IMR-90 (cell line): ENCODE measurements around the gene SGCA. TPM values are rescaled to one million over a fixed set of nuclear protein-coding genes. Genes with fewer than 3 reads are reported as not detected.
A peak's percentile ranks its signal among the peaks of the same experiment; 100 is the strongest.

Experiments
- ATAC-seq: fragments of 200-7000 bp; cut with Tn5 transposase; 2 replicates; pipeline ENCODE4 v1.9.1; 2020; ENCODE audit warnings: low read depth, mild to moderate bottlenecking, moderate library complexity
- BruUV-seq: library from RNA; stranded (reverse); fragments of 400-500 nt; replicated peaks from 2 replicates; lab custom pipeline; 2021; lab: Mats Ljungman, UMichigan
- CTCF ChIA-PET: fragments of 300-600 bp; formaldehyde crosslinking; extraction: SDS; loops from one replicate; lab custom pipeline; 2021; ENCODE audit warnings: antibody characterized with exemption; lab: Yijun Ruan, JAX
- POLR2A ChIA-PET: fragments of 300-600 bp; sonication (Branson Sonifier 250); formaldehyde crosslinking; loops from one replicate; lab custom pipeline; 2022; ENCODE audit warnings: antibody characterized with exemption; ENCODE audit not compliant: unreplicated experiment; lab: Charles Lee
- DNase-seq: peaks from one replicate; pipeline ENCODE4 v3.0.0; 2013
- H2AFZ ChIP-seq: replicated peaks from 2 replicates; pipeline ENCODE3; 2013; ENCODE audit warnings: low read length, mild to moderate bottlenecking; ENCODE audit not compliant: poor library complexity
- H2AK5ac ChIP-seq: 2 replicates; pipeline ENCODE4 v1.6.1; 2013; ENCODE audit warnings: low read depth, low read length, inconsistent platforms
- H2AK9ac ChIP-seq: replicated peaks from 2 replicates; pipeline ENCODE3; 2013; ENCODE audit warnings: mild to moderate bottlenecking, low read depth, low read length, moderate library complexity; ENCODE audit not compliant: poor library complexity
- H2BK120ac ChIP-seq: 2 replicates; pipeline ENCODE4 v1.6.1; 2013; ENCODE audit warnings: low read depth, low read length, inconsistent platforms
- H2BK15ac ChIP-seq: 3 replicates; pipeline ENCODE4 v1.6.1; 2013; ENCODE audit warnings: low read depth, low read length, inconsistent platforms
- H2BK20ac ChIP-seq: 2 replicates; pipeline ENCODE4 v1.6.1; 2013; ENCODE audit warnings: low read depth, mild to moderate bottlenecking, inconsistent platforms, low read length, moderate library complexity
- H2BK5ac ChIP-seq: 2 replicates; pipeline ENCODE4 v1.6.1; 2013; ENCODE audit warnings: mild to moderate bottlenecking, low read depth, low read length, inconsistent platforms; ENCODE audit not compliant: poor library complexity, severe bottlenecking
- H3K14ac ChIP-seq: replicated peaks from 2 replicates; pipeline ENCODE4 v1.6.1; 2013; ENCODE audit warnings: low read depth, low read length, inconsistent platforms
- H3K18ac ChIP-seq: 2 replicates; pipeline ENCODE4 v1.6.1; 2013; ENCODE audit warnings: low read depth, low read length, control low read depth
- H3K23ac ChIP-seq: 2 replicates; pipeline ENCODE4 v1.6.1; 2013; ENCODE audit warnings: low read depth, low read length, inconsistent platforms
- H3K27ac ChIP-seq: 2 replicates; pipeline ENCODE4 v1.5.1; 2013; ENCODE audit warnings: mild to moderate bottlenecking, control low read depth, low read length; ENCODE audit not compliant: insufficient read depth
- H3K27me3 ChIP-seq: 2 replicates; pipeline ENCODE4 v1.6.1; 2013; ENCODE audit warnings: low read length; ENCODE audit not compliant: control insufficient read depth, insufficient read depth
- H3K36me3 ChIP-seq: 2 replicates; pipeline ENCODE4 v1.6.1; 2013; ENCODE audit warnings: low read length, mixed read lengths; ENCODE audit not compliant: control insufficient read depth, insufficient read depth
- H3K4ac ChIP-seq: 2 replicates; pipeline ENCODE4 v1.6.1; 2013; ENCODE audit warnings: low read depth, low read length, inconsistent platforms
- H3K4me1 ChIP-seq: 2 replicates; pipeline ENCODE4 v1.6.1; 2013; ENCODE audit warnings: low read length, mixed read lengths; ENCODE audit not compliant: control insufficient read depth, insufficient read depth
- H3K4me2 ChIP-seq: 2 replicates; pipeline ENCODE4 v1.6.1; 2013; ENCODE audit warnings: low read depth, mild to moderate bottlenecking, control low read depth, low read length, moderate library complexity
- H3K4me3 ChIP-seq: 2 replicates; pipeline ENCODE4 v1.5.1; 2013; ENCODE audit warnings: low read depth, mild to moderate bottlenecking, control low read depth, low read length, moderate library complexity; ENCODE audit not compliant: insufficient read depth
- H3K56ac ChIP-seq: 2 replicates; pipeline ENCODE4 v1.6.1; 2013; ENCODE audit warnings: low read length, inconsistent platforms; ENCODE audit not compliant: insufficient read depth; ENCODE audit errors: extremely low read depth
- H3K79me1 ChIP-seq, 2 experiments: 2 replicates each; pipeline ENCODE4 v1.6.1; 2013; ENCODE audit warnings: low read length in 2 of 2, inconsistent platforms in 1 of 2, low read depth in 1 of 2
- H3K9ac ChIP-seq: 2 replicates; pipeline ENCODE4 v1.6.1; 2013; ENCODE audit warnings: low read depth, low read length, control low read depth
- H3K9me1 ChIP-seq: 2 replicates; pipeline ENCODE4 v1.6.1; 2013; ENCODE audit warnings: low read length, inconsistent platforms; ENCODE audit not compliant: insufficient read depth
- H3K9me3 ChIP-seq: 2 replicates; pipeline ENCODE4 v1.6.1; 2013; ENCODE audit warnings: low read length; ENCODE audit not compliant: control insufficient read depth, insufficient read depth
- H4K20me1 ChIP-seq: 2 replicates; pipeline ENCODE4 v1.6.1; 2013; ENCODE audit warnings: low read length, inconsistent platforms; ENCODE audit not compliant: insufficient read depth
- H4K5ac ChIP-seq: 2 replicates; pipeline ENCODE4 v1.6.1; 2013; ENCODE audit warnings: mild to moderate bottlenecking, low read depth, low read length, control low read depth
- H4K8ac ChIP-seq, 2 experiments: 2 replicates each; pipeline ENCODE4 v1.6.1; 2013; ENCODE audit warnings: low read depth in 2 of 2, low read length in 2 of 2, control low read depth in 1 of 2, inconsistent platforms in 1 of 2
- H4K91ac ChIP-seq: 2 replicates; pipeline ENCODE4 v1.6.1; 2013; ENCODE audit warnings: low read depth, low read length, inconsistent platforms; ENCODE audit not compliant: insufficient read depth
- BHLHE40 ChIP-seq: fragments of 150-350 bp; IDR thresholded peaks from 2 replicates; pipeline ENCODE4 v1.6.1; 2016; ENCODE audit warnings: mild to moderate bottlenecking, low read depth, low read length
- CEBPB ChIP-seq: IDR thresholded peaks from 2 replicates; pipeline ENCODE4 v1.6.1; 2012; ENCODE audit warnings: low read depth, low read length, improper control_type of control experiment
- CHD1 ChIP-seq: IDR thresholded peaks from 2 replicates; pipeline ENCODE4 v1.6.1; 2012; ENCODE audit warnings: low read depth, low read length, improper control_type of control experiment
- MAFK ChIP-seq: IDR thresholded peaks from 2 replicates; pipeline ENCODE4 v1.6.1; 2012; ENCODE audit warnings: low read depth, low read length, improper control_type of control experiment
- RAD21 ChIP-seq: IDR thresholded peaks from 2 replicates; pipeline ENCODE4 v1.6.1; 2012; ENCODE audit warnings: low read length, improper control_type of control experiment
- RCOR1 ChIP-seq: IDR thresholded peaks from 2 replicates; pipeline ENCODE4 v1.6.1; 2012; ENCODE audit warnings: mild to moderate bottlenecking, low read length, improper control_type of control experiment; ENCODE audit not compliant: insufficient replicate concordance
- RFX5 ChIP-seq: IDR thresholded peaks from 2 replicates; pipeline ENCODE4 v1.8.0; 2012; ENCODE audit warnings: low read depth, mild to moderate bottlenecking, low read length, moderate library complexity
- SMC3 ChIP-seq: fragments of 150-350 bp; IDR thresholded peaks from 2 replicates; pipeline ENCODE4 v1.6.1; 2016; ENCODE audit warnings: low read depth, mild to moderate bottlenecking, antibody characterized with exemption, low read length, moderate library complexity
- WGBS, 2 experiments: methylation state at CpG; one replicate each; pipeline versions ENCODE4 v1.1.5 to v1.1.7; 2013; ENCODE audit warnings: missing lambda C conversion rate in 2 of 2; ENCODE audit not compliant: insufficient read length in 1 of 2; ENCODE audit errors: extremely low coverage in 2 of 2; 5-methylcytosine and 5-hydroxymethylcytosine counted together
- dilution Hi-C: fragments of 300-500 bp; cut with HindIII; formaldehyde crosslinking; loops from one replicate; pipeline ENCODE4 v1.14.3; 2018; ENCODE audit warnings: low sequenced_read_pairs; ENCODE audit not compliant: unreplicated experiment
- in situ Hi-C: fragments of 300-500 bp; cut with MboI; formaldehyde crosslinking; loops from 3 replicates; pipeline ENCODE4 v1.14.3; 2019; ENCODE audit warnings: low sequenced_read_pairs, inconsistent platforms, mixed read lengths
- intact Hi-C: fragments of 100-400 bp; cut with micrococcal nuclease; formaldehyde crosslinking; loops from 2 replicates; pipeline ENCODE4 v1.10.0; 2022
- polyA plus RNA-seq, 3 experiments: library from polyadenylated mRNA; depleted of rRNA; stranded (reverse); fragments of >200 nt; gene quantifications; 2 replicates each; pipeline ENCODE4 v1.2.3, GENCODE V29; 2012; ENCODE audit warnings: low replicate concordance in 1 of 3
- total RNA-seq: library from RNA; depleted of rRNA; stranded (reverse); fragments of >200 nt; gene quantifications from 2 replicates; pipeline ENCODE4 v1.2.3, GENCODE V29; 2012
- TF ChIP-seq, protein P1 (sequence below): conservative IDR thresholded peaks from 2 replicates; pipeline ENCODE4 v1.5.1; 2012; ENCODE audit warnings: mild to moderate bottlenecking, low read depth, low read length, improper control_type of control experiment
- TF ChIP-seq, protein P2 (sequence below): fragments of 150-350 bp; IDR thresholded peaks from 2 replicates; pipeline ENCODE4 v1.6.1; 2017; ENCODE audit warnings: mild to moderate bottlenecking, antibody characterized with exemption, low read length, low read depth

Gene SGCA
- total and polyA plus RNA-seq, 2 of the 4 experiments (the other 2 are of a cell fraction): 0.19 TPM; not detected in 1

DNA sequence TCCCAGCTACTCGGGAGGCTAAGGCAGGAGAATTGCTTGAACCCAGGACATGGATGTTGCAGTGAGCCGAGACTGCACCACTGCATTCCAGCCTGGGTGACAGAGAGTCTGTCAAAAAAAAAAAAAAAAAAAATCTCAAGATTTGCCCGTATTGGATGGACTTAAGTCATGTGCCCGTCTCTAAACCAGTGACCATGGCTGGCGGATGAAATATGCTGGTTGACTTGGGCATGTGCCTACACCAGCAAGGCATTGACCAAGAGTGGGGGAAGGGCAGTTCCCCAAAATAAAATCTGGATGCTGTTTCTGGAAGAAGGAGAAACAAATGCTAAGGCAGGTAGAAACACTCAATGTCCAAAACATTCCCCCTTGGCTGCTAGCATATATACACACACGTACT, 57.1 kb downstream of the SGCA start:
- WGBS, 2 experiments: 100% methylated on average over 1 of the region's 6 CpGs; no CpG with 5 or more reads in 1 of the 2 experiments
- DNase-seq (no peak), ATAC-seq (no peak)
- in situ Hi-C loops: no loop called here
- Histone ChIP-seq H3K14ac (no peak overlapping the region), H3K9me1 (peaks cover 14% of the 10 kb centered on the region), H2BK20ac (0 out of 2 replicates have a peak overlapping the region, but pooled peaks have one; percentile 20), H3K18ac (no peak overlapping the region), H3K4me3 (no peak overlapping the region), H3K4me1 (peaks cover 28% of the 10 kb centered on the region), H3K9me3 (peaks cover 10% of the 10 kb centered on the region), H3K4ac (peak overlapping the region; percentile 30; the same call in 1 of the 2 replicates), H2BK15ac (no peak overlapping the region), H2BK5ac (no peak overlapping the region), H3K9ac (no peak overlapping the region), H3K79me1 (peaks cover 7 to 31% of the 10 kb centered on the region in 2 experiments; a peak in 2 of 4 replicates), H3K23ac (no peak overlapping the region), H2AK5ac (peak overlapping the region; percentile 7; the same call in 1 of the 2 replicates), H4K5ac (no peak overlapping the region), H3K27me3 (no peaks in the 10 kb centered on the region), H2AFZ (no peak overlapping the region), H3K4me2 (no peak overlapping the region), H3K27ac (no peak overlapping the region), H3K36me3 (no peaks in the 10 kb centered on the region), H2AK9ac (no peak overlapping the region), H4K20me1 (peaks cover 4% of the 10 kb centered on the region; the same call in 1 of the 2 replicates), H4K8ac (no peak overlapping the region; a peak in 1 of 4 replicates), H3K56ac (no peak overlapping the region), H2BK120ac (peak overlapping the region; percentile 52; the same call in 1 of the 2 replicates), H4K91ac (no peak overlapping the region)
- intact Hi-C loops: no loop called here
- ChIA-PET POLR2A (interaction anchor here (0.7 to 1.3 kb wide), 2 partner anchors 21 to 45 kb away, joined by 3 to 4 read pairs; partner anchors contain the start of gene COL1A1), CTCF (no interaction called here)
- TF ChIP-seq, protein P1, sequence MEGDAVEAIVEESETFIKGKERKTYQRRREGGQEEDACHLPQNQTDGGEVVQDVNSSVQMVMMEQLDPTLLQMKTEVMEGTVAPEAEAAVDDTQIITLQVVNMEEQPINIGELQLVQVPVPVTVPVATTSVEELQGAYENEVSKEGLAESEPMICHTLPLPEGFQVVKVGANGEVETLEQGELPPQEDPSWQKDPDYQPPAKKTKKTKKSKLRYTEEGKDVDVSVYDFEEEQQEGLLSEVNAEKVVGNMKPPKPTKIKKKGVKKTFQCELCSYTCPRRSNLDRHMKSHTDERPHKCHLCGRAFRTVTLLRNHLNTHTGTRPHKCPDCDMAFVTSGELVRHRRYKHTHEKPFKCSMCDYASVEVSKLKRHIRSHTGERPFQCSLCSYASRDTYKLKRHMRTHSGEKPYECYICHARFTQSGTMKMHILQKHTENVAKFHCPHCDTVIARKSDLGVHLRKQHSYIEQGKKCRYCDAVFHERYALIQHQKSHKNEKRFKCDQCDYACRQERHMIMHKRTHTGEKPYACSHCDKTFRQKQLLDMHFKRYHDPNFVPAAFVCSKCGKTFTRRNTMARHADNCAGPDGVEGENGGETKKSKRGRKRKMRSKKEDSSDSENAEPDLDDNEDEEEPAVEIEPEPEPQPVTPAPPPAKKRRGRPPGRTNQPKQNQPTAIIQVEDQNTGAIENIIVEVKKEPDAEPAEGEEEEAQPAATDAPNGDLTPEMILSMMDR: no peak
- TF ChIP-seq RFX5: no peak
- TF ChIP-seq RAD21: no peak
- no peak for TF ChIP-seq BHLHE40
- TF ChIP-seq RCOR1: no peak
- no peak for TF ChIP-seq MAFK
- TF ChIP-seq, protein P2, sequence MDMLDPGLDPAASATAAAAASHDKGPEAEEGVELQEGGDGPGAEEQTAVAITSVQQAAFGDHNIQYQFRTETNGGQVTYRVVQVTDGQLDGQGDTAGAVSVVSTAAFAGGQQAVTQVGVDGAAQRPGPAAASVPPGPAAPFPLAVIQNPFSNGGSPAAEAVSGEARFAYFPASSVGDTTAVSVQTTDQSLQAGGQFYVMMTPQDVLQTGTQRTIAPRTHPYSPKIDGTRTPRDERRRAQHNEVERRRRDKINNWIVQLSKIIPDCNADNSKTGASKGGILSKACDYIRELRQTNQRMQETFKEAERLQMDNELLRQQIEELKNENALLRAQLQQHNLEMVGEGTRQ: no peak
- TF ChIP-seq SMC3: no peak
- no peak for TF ChIP-seq CEBPB
- no peak for TF ChIP-seq CHD1
- no TSS peak for BruUV-seq
- dilution Hi-C loops: no loop called here
